Effector memory CD4-positive, alpha-beta T cell (primary cell): Measurements from ENCODE around the gene USP5.
A peak's percentile ranks its signal among the peaks of the same experiment; 100 is the strongest.
"Not testable (repeated sequence)": the region's sequence is repeated elsewhere in the genome, so short reads cannot be mapped to it uniquely, and the experiment has no call there.

ENCODE experiments used
- DNase-seq, 3 donors: peaks; one replicate each; pipeline ENCODE4 v3.0.0-alpha.2; 2020
- H3K27ac ChIP-seq: 2 replicates; pipeline ENCODE4 v1.7.0; 2013; ENCODE audit warnings: mild to moderate bottlenecking, low read length, moderate library complexity; ENCODE audit not compliant: insufficient read depth, poor library complexity, severe bottlenecking
- H3K27me3 ChIP-seq: replicated peaks from 2 replicates; pipeline ENCODE4 v1.7.0; 2013; ENCODE audit warnings: mild to moderate bottlenecking, low read length; ENCODE audit not compliant: insufficient read depth, control insufficient read depth, poor library complexity, severe bottlenecking
- H3K36me3 ChIP-seq: 2 replicates; pipeline ENCODE4 v1.7.0; 2013; ENCODE audit warnings: mild to moderate bottlenecking, low read length, moderate library complexity; ENCODE audit not compliant: control insufficient read depth, insufficient read depth
- H3K4me1 ChIP-seq: 2 replicates; pipeline ENCODE4 v1.7.0; 2013; ENCODE audit warnings: low read length, mild to moderate bottlenecking; ENCODE audit not compliant: control insufficient read depth, insufficient read depth, poor library complexity, severe bottlenecking
- H3K4me3 ChIP-seq: 2 replicates; pipeline ENCODE4 v1.7.0; 2013; ENCODE audit warnings: low read length, low read depth, mild to moderate bottlenecking; ENCODE audit not compliant: insufficient read depth, poor library complexity, severe bottlenecking
- H3K9me3 ChIP-seq: 2 replicates; pipeline ENCODE4 v1.7.0; 2013; ENCODE audit warnings: mild to moderate bottlenecking, low read length, moderate library complexity; ENCODE audit not compliant: control insufficient read depth

The USP5 gene

DNA sequence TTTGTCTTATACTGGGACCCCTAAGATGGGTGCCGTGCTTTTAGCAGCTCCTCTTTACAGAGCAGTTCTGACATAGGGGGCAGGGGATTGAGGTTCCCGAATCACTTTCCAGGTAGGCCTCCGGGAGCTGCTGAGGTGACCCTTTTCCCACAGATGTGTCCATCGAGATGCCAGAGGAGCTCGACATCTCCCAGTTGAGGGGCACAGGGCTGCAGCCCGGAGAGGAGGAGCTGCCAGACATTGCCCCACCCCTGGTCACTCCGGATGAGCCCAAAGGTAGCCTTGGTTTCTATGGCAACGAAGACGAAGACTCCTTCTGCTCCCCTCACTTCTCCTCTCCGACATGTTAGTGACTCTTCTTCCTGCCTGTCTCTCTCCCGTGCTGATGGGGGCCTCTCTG is 11.1 kb downstream of the USP5 start:
- Histone ChIP-seq H3K27me3 (no peaks in the 10 kb centered on the region), H3K36me3 (peaks cover 55% of the 10 kb centered on the region), H3K4me3 (no peak overlapping the region), H3K9me3 (no peaks in the 10 kb centered on the region), H3K4me1 (peaks cover 7% of the 10 kb centered on the region), H3K27ac (no peak overlapping the region)
- DNase-seq, result no peak

DNA sequence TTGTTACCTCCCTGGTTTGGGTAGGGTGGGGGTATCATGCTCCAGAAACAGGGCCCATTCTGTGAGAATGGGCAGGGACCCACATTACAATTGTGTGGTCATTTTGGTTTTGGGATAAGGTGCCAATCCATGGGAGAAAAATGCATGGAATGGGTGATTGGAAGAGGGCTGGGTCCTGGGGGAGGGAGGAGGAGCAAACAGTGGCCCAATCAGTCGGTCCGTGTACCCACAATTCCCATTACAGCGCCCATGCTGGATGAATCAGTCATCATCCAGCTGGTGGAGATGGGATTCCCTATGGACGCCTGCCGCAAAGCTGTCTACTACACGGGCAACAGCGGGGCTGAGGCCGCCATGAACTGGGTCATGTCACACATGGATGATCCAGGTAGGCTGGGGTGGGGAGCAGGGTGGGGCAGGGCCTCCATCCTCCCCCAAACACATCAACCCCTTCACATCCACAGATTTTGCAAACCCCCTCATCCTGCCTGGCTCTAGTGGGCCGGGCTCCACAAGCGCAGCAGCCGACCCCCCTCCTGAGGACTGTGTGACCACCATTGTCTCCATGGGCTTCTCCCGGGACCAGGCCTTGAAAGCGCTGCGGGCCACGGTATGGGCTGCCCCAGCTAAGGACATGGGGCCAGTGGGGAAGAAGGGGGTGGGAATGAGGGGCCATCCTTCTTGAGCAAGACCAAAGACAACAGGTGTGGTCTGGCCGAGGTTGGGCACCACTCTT is 11.8 kb downstream of the USP5 start:
- Histone ChIP-seq H3K27me3 (no peaks in the 10 kb centered on the region), H3K9me3 (no peaks in the 10 kb centered on the region), H3K36me3 (peaks cover 48% of the 10 kb centered on the region), H3K4me3 (no peak overlapping the region), H3K27ac (no peak overlapping the region), H3K4me1 (peaks cover 14% of the 10 kb centered on the region)
- no peak for DNase-seq

DNA sequence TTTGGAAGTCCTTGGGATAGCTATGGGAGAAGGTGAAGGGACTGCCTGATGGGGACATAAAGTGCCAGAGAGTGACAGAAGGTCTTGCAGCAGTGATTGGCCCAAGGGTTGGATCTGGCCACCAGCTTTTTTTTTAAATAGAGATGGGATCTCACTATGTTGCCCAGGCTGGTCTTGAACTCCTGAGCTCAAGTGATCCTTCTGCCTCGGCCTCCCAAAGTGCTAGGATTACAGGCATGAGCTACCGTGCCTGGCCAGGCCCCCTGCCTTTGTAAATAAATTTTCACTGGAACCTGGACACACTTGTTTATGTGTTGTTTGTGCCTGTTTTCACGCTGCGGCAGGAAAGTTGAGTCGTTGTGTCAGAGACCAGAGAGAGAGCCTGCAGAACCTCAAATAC is 13.4 kb downstream of the USP5 start:
- DNase-seq, H3K9me3 ChIP-seq, H3K27ac ChIP-seq, H3K4me3 ChIP-seq, H3K27me3 ChIP-seq: not testable (repeated sequence)
- peaks cover 41% of the 10 kb centered on the region for H3K36me3 ChIP-seq
- peaks cover 27% of the 10 kb centered on the region for H3K4me1 ChIP-seq

DNA sequence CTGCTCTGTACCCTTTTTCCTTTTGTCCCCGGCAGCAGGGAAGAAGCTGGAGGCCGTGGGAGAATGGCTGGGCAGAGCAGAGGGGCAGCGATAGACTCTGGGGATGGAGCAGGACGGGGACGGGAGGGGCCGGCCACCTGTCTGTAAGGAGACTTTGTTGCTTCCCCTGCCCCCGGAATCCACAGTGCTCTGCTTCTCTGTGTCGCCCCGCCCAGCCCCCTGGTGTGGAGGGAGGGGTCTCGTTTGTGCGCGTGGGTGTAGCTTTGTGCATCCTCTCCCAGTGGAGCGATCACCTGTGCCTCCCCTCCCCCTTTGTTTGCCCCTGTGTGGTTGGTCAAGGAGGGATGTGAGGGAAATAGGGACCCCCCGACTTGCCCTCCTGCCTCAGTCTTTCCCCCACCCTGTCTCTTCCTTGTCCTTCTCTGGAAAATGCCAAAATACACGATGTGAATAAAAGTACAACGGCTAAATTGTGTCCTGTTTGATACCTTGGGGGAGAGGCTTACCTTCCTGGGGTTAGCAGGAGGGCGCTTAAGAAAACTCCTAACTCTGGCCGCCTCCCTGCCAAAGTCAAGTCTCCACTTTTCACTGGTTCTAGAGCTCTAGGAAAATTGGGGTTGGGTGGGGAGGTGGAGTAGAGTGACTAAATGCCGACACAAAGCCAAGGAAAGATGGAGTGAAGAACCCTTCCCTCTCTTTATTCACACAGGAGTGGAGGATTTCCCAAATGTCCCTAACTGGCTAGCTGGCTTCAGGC is 14.4 kb downstream of the USP5 start:
- Histone ChIP-seq H3K27me3 (no peaks in the 10 kb centered on the region), H3K9me3 (no peaks in the 10 kb centered on the region), H3K4me1 (peaks cover 34% of the 10 kb centered on the region), H3K4me3 (peak overlapping the region; percentile 93), H3K27ac (peak overlapping the region; percentile 79), H3K36me3 (peaks cover 38% of the 10 kb centered on the region)
- DNase-seq, result no peak

DNA sequence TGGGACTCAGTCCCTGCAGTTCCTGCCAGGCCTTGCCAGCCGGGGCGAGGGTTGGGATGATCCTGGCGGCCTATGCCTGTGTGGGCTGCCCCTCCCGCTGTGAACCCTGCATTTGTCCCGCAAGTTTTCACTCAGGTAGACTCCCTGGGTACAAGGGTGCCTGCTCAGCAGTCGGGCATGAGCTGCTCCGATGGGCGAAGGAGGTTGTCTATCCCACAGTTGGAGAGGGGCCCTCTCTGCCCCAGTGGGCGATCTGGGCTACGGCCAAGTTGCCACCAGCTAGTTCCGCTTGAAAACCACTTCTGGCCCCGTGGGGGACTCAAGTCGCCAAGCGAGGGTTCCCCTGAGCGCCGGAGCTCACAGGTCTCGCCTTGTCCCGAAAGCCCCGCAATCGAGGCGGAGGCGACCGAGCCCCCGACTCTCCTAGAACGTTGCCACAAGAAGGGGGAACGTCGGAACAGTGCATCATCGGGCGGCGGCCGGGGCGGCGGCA is 15.0 kb downstream of the USP5 start:
- H3K4me1 ChIP-seq, result peaks cover 40% of the 10 kb centered on the region
- peaks cover 31% of the 10 kb centered on the region for H3K36me3 ChIP-seq
- peak overlapping the region; percentile 93 for H3K4me3 ChIP-seq
- no peaks in the 10 kb centered on the region for H3K27me3 ChIP-seq
- DNase-seq, result no peak
- peak overlapping the region; percentile 79 for H3K27ac ChIP-seq
- H3K9me3 ChIP-seq, result no peaks in the 10 kb centered on the region

DNA sequence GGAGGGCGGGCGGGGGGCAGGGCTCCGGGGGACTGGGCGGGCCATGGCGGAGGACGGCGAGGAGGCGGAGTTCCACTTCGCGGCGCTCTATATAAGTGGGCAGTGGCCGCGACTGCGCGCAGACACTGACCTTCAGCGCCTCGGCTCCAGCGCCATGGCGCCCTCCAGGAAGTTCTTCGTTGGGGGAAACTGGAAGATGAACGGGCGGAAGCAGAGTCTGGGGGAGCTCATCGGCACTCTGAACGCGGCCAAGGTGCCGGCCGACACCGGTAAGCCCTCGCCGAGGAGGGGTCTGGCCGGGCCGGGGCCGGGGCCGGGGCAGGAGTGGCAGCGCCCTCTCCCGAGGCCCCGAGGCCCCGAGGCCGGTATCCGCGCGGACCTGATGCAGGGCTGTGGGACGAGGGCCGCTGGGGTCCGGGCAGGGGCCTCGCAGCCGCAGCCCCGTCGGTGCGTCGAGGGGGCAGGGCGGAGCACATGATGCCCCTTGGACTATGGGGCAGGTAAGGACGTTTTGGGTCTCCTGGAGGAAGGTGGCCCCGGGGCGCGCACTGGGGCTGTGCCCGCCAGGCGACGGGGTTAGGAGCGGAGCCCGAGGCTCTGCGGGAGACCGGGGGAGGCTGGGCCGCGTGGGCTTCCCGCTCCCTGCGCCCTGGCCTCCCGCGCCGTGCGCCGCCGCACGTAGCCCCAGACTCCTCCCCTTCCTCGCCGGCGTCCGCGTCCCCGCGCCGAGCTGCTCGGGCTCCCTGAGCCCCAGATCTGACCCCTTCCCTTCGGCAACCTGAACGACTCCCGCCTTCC is 15.7 kb downstream of the USP5 start, which contains the start of gene TPI1:
Gene TPI1 (plus strand): TSS at position 119 of the 798 bp plus-strand sequence. CDS start 36 bp downstream, at position 155.
- no peaks in the 10 kb centered on the region for H3K9me3 ChIP-seq

DNA sequence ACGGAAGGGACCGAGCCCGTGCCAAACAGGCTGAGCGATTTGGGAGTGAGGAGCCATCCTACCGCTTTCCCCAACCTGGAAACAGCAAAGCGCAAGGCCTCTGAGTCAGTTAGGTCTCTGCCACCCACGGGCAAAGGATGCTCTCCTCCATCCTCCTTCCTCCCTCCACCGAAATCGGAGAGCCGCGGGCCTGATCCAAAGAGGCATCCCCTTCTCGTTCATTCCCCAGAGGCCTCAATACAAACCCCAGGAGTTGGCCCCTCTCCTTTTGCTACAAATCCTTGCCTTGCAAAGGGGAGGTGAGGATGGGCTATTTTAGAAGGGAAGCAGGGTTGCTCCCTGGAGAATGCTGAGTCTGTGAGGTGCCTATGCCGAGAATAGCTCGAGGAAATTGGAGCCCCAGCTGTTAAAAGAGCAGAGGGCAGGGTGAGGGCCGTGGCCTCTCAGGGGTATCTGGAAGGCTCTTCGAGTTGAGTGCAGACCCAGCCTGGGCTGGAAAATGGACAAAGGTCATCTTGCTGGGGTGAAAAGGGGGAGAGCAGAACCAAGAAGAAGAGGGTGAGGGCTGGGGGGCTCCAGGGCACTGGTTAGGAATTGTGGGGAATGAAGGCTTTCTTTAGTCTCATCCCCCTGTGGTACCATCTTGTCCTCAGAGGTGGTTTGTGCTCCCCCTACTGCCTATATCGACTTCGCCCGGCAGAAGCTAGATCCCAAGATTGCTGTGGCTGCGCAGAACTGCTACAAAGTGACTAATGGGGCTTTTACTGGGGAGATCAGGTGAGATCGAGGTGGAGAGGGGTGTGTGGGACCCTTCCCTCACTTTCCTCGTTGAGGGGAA is 16.5 kb downstream of the USP5 start:
- Histone ChIP-seq H3K27me3 (no peaks in the 10 kb centered on the region), H3K4me1 (peaks cover 44% of the 10 kb centered on the region), H3K27ac (peak overlapping the region; percentile 79), H3K36me3 (peaks cover 20% of the 10 kb centered on the region), H3K9me3 (no peaks in the 10 kb centered on the region), H3K4me3 (peak overlapping the region; percentile 93)
- DNase-seq, result no peak

More for the DNA sequence above, 15.7 kb downstream of the USP5 start, which contains the start of gene TPI1:
- Histone ChIP-seq H3K4me3 (peak within 1 kb of the TSS; percentile 93), H3K27ac (peak within 1 kb of the TSS; percentile 79), H3K4me1 (peaks cover 44% of the 10 kb centered on the region), H3K36me3 (peaks cover 28% of the 10 kb centered on the region), H3K27me3 (no peaks in the 10 kb centered on the region)
- peak; percentile 66 to 79 (median 75) for DNase-seq

DNA sequence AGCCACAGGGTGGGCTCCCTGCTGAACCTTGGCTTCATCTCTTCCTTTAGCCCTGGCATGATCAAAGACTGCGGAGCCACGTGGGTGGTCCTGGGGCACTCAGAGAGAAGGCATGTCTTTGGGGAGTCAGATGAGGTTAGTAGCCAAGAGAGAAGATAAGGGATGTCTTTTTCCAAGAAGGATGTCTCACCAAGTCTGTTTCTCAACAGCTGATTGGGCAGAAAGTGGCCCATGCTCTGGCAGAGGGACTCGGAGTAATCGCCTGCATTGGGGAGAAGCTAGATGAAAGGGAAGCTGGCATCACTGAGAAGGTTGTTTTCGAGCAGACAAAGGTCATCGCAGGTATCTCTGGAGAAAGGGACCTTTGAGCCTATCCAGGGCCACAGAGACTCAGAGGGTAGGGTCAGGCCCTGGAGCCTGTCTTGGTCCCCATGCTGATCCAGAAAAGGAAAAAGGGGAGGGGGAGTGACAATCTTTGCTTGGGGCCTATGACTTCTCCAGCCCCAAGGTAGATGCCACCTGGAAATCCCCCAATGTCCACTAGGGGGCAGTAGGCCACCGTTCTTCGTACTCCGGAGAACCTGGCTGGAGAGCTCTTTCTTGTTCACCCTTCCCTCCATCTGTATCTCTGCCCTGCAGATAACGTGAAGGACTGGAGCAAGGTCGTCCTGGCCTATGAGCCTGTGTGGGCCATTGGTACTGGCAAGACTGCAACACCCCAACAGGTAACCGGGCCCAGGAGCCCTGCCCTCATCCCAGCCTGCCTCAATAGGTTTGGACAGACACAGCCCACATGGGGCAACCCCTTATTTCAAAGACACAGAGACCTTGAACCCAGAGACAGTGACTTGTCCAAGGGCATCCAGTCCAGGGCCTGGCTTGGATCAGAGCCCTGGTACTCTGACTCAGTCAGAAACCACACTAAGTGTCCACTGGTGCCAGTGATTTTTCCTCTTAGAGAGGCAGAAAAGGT is 17.4 kb downstream of the USP5 start:
- Histone ChIP-seq H3K4me3 (no peak overlapping the region), H3K9me3 (no peaks in the 10 kb centered on the region), H3K4me1 (peaks cover 44% of the 10 kb centered on the region), H3K36me3 (peaks cover 12% of the 10 kb centered on the region), H3K27me3 (no peaks in the 10 kb centered on the region), H3K27ac (peak overlapping the region; percentile 79)
- peak; percentile 66 to 79 (median 69) for DNase-seq
